Cardiac fibroblast (primary cell): ENCODE measurements around the gene PAK4.
A peak's percentile ranks its signal among the peaks of the same experiment; 100 is the strongest.
"Not testable (repeated sequence)": the region's sequence is repeated elsewhere in the genome, so short reads cannot be mapped to it uniquely, and the experiment has no call there.

Experiments
- DNase-seq, 2 donors: peaks; one replicate each; pipeline versions ENCODE4 v3.0.0 to v3.0.0-alpha.2; 2010; ENCODE audit warnings: low read depth in 2 of 2
- H3K4me3 ChIP-seq, 2 donors: replicated peaks in 1 of 2; 1 replicate in 1 of 2; 2 replicates in 1 of 2; pipeline ENCODE4 v1.5.1; 2011; ENCODE audit warnings: low read depth in 2 of 2, low read length in 2 of 2, mild to moderate bottlenecking in 2 of 2, moderate library complexity in 1 of 2
- TF ChIP-seq, protein P1 (sequence below): IDR thresholded peaks from one replicate; pipeline ENCODE4 v1.5.1; 2011; ENCODE audit warnings: low read depth, mild to moderate bottlenecking, low read length, inconsistent platforms

PAK4 gene

GRCh38 chr19:39083599-39083982 lies 42.0 kb upstream of the PAK4 start:
- H3K4me3 ChIP-seq, result peak overlapping the region; percentile 19 to 48
- TF ChIP-seq, protein P1, sequence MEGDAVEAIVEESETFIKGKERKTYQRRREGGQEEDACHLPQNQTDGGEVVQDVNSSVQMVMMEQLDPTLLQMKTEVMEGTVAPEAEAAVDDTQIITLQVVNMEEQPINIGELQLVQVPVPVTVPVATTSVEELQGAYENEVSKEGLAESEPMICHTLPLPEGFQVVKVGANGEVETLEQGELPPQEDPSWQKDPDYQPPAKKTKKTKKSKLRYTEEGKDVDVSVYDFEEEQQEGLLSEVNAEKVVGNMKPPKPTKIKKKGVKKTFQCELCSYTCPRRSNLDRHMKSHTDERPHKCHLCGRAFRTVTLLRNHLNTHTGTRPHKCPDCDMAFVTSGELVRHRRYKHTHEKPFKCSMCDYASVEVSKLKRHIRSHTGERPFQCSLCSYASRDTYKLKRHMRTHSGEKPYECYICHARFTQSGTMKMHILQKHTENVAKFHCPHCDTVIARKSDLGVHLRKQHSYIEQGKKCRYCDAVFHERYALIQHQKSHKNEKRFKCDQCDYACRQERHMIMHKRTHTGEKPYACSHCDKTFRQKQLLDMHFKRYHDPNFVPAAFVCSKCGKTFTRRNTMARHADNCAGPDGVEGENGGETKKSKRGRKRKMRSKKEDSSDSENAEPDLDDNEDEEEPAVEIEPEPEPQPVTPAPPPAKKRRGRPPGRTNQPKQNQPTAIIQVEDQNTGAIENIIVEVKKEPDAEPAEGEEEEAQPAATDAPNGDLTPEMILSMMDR, result no peak
- no peak for DNase-seq

DNA sequence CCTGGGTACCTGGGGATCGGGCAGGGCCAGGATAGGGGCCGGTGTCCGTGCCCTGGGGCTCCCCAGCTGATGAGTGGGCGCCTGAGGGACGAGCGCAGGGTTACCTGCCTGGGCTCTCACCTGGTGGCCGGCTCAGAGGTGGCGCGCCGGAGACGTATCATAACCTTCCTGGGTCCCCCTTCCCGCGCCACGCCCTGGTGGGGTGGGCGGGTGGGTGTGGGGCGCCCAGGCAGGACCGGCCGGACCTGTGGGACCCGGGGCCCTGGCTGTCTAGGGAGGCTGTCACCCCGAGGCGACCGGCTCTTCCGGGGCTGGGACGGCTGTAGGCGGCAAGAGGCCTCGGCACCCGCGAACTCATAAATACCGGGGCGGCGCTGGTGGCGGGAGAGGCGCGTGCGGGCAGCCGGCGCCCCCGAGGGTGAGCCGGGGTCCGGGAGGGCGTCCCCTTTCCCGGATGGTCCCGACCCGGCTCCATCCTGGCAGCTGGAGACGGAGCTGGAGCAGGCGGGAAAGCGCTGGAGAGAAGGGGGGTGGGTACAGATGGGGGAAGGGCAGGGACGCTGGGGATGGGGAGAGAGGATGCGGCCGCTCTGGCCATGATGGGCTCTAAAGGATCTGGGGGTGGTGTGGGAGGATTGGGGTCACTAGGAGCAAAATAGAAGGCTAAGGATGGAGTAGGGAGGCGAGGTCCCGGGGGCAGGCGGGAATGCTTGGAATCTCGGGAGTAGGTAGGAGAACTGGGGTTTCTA lies 41.4 kb upstream of the PAK4 start, which contains the start of gene ACP7:
Gene ACP7, plus strand, starts transcription at position 386 of the 749 bp plus-strand sequence. CDS start 902 bp downstream, outside the sequence.
- TF ChIP-seq, protein P1, result no peak
- H3K4me3 ChIP-seq, result peak within 1 kb of the TSS; percentile 19 to 48
- no peak for DNase-seq

DNA sequence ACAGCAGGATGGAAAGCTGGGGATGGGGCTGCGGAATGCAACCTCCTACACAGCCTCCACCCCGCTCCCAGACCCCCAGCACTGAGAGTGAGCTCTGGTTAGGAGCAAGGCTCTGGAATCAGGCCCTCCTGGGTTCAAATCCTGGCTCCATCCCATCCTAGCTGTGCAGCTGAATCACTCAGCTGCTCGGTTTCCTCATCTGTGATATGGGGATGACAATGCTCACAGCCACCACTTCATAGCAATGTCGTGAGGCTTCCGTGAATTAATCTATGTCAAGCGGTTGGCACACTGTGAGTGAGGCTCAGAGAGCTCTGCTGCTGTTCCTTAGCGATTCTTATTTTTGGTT lies 40.9 kb upstream of the PAK4 start:
- H3K4me3 ChIP-seq, result no peak overlapping the region
- DNase-seq, result no peak

DNA sequence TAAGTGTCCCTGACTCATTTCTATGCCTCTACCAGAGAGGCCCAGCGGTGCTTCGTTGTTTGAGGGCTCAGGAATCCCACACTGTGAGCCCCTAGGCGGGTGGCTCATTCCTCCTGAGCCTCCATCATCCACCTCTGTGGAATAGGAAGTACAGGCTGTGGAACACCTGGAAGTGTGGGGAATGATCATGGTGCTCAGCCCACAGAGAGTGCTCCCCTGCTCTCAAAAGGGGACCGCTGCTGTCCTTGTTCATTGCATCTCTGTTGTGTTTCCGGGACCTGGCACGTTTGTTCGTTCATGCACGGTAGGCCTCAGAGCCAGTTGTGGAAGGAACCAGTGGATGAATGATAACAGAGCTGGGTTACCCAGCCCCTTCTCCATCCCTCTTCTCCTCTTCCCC lies 40.2 kb upstream of the PAK4 start:
- TF ChIP-seq, protein P1, result no peak
- no peak overlapping the region for H3K4me3 ChIP-seq
- DNase-seq, result no peak

More for the DNA sequence above, 40.9 kb upstream of the PAK4 start:
- TF ChIP-seq, protein P1, result no peak

DNA sequence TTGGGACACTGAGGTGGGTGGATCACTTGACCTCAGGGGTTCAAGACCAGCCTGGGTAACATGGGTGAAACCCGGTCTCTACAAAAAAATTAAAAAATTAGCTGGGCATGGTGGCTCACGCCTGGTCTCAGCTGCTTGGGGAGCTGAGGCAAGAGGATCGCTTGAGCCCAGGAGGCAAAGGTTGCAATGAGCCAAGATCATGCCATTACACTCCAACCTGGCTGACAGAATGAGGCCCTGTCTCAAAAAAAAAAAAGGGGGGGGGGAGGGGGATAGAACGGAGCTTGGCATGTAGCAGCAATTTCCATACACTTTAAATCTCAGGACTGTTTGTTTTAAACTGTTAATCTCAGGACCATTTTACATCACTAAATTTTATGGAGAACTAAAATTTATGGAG lies 39.2 kb upstream of the PAK4 start:
- TF ChIP-seq, protein P1, result no peak
- H3K4me3 ChIP-seq, result no peak overlapping the region
- no peak for DNase-seq

GRCh38 chr19:39087907-39088686 lies 37.5 kb upstream of the PAK4 start:
- DNase-seq, result no peak
- no peak overlapping the region for H3K4me3 ChIP-seq
- TF ChIP-seq, protein P1, result no peak

GRCh38 chr19:39090016-39090415 lies 35.6 kb upstream of the PAK4 start:
- H3K4me3 ChIP-seq, DNase-seq: not testable (repeated sequence)
